Activated CD4-positive, CD25-positive, alpha-beta regulatory T cell (primary cell): ENCODE data around the gene AKT3.

ENCODE experiments used
- DNase-seq, 4 experiments: peaks; one replicate each; lab custom pipeline; 2025; lab: John Stamatoyannopoulos, UW

The AKT3 gene

GRCh38 chr1:243731301-243731891 is 118.6 kb downstream of the AKT3 start:
- no peak for DNase-seq

GRCh38 chr1:243730487-243731150 is 119.4 kb downstream of the AKT3 start:
- no peak for DNase-seq

- no peak for DNase-seq
Observed at GRCh38 chr1:243729956-243730355, 120.1 kb downstream of the AKT3 start.

GRCh38 chr1:243727503-243728203 is 122.4 kb downstream of the AKT3 start:
- no peak for DNase-seq

GRCh38 chr1:243726806-243727502 is 123.1 kb downstream of the AKT3 start:
- no peak for DNase-seq

GRCh38 chr1:243725846-243726245 is 124.2 kb downstream of the AKT3 start:
- no peak for DNase-seq

GRCh38 chr1:243725075-243725474 is 125.0 kb downstream of the AKT3 start:
- DNase-seq = no peak

- no peak for DNase-seq
Observed at GRCh38 chr1:243723458-243724043, 126.5 kb downstream of the AKT3 start.

- DNase-seq = no peak
Observed at GRCh38 chr1:243723050-243723449, 127.0 kb downstream of the AKT3 start.

GRCh38 chr1:243719476-243719875 is 130.6 kb downstream of the AKT3 start:
- DNase-seq = no peak

- DNase-seq = no peak
Observed at GRCh38 chr1:243718893-243719292, 131.2 kb downstream of the AKT3 start.

GRCh38 chr1:243718022-243718421 is 132.0 kb downstream of the AKT3 start:
- no peak for DNase-seq

GRCh38 chr1:243716906-243717305 is 133.1 kb downstream of the AKT3 start:
- DNase-seq = no peak

- DNase-seq = no peak
Observed at GRCh38 chr1:243715285-243715684, 134.8 kb downstream of the AKT3 start.

- DNase-seq = no peak
Observed at GRCh38 chr1:243713470-243714186, 136.4 kb downstream of the AKT3 start.

- no peak for DNase-seq
Observed at GRCh38 chr1:243712941-243713340, 137.1 kb downstream of the AKT3 start.

GRCh38 chr1:243712242-243712641 is 137.8 kb downstream of the AKT3 start:
- DNase-seq = no peak

GRCh38 chr1:243710467-243710866 is 139.6 kb downstream of the AKT3 start:
- no peak for DNase-seq

GRCh38 chr1:243708210-243708609 is 141.8 kb downstream of the AKT3 start:
- DNase-seq = no peak

- DNase-seq = no peak
Observed at GRCh38 chr1:243706563-243706962, 143.5 kb downstream of the AKT3 start.

GRCh38 chr1:243705585-243705984 is 144.5 kb downstream of the AKT3 start:
- DNase-seq = no peak

GRCh38 chr1:243701872-243702271 is 148.2 kb downstream of the AKT3 start:
- DNase-seq = no peak
